Naive thymus-derived CD4-positive, alpha-beta T cell (primary cell): ENCODE data around the gene RABGGTA. TPM values are rescaled to one million over a fixed set of nuclear protein-coding genes. Genes with fewer than 3 reads are reported as not detected.
A peak's percentile ranks its signal among the peaks of the same experiment; 100 is the strongest.

ENCODE experiments used
- ATAC-seq: fragments of 150-1000 bp; cut with Tn5 transposase; 2 replicates; pipeline ENCODE4 v1.10.0; 2021; ENCODE audit warnings: mild to moderate bottlenecking, moderate library complexity
- CTCF ChIA-PET: fragments of 350-600 bp; sonication (Branson Sonifier 250); formaldehyde crosslinking; loops from one replicate; lab custom pipeline; 2021; ENCODE audit warnings: antibody characterized with exemption; lab: Charles Lee
- POLR2A ChIA-PET: fragments of 350-600 bp; sonication (Branson Sonifier 250); formaldehyde crosslinking; loops from one replicate; lab custom pipeline; 2021; ENCODE audit warnings: antibody characterized with exemption, inconsistent platforms; lab: Charles Lee
- DNase-seq, 9 donors: peaks; one replicate each; pipeline versions ENCODE4 v3.0.0 to v3.0.0-alpha.2; 2020 to 2022; ENCODE audit warnings: mixed read lengths in 1 of 9
- H3K27ac ChIP-seq: one replicate; pipeline ENCODE4 v1.7.0; 2013; ENCODE audit warnings: mild to moderate bottlenecking, low read depth, low read length, moderate library complexity
- H3K27me3 ChIP-seq, 2 donors: one replicate each; pipeline ENCODE4 v1.7.0; 2013; ENCODE audit warnings: low read length in 2 of 2, mild to moderate bottlenecking in 2 of 2, moderate library complexity in 2 of 2; ENCODE audit not compliant: control insufficient read depth in 2 of 2, insufficient read depth in 2 of 2
- H3K36me3 ChIP-seq, 3 experiments: 1 replicate in 2 of 3; 2 replicates in 1 of 3; pipeline ENCODE4 v1.7.0; 2013; ENCODE audit warnings: low read length in 3 of 3, mild to moderate bottlenecking in 3 of 3, moderate library complexity in 1 of 3; ENCODE audit not compliant: insufficient read depth in 3 of 3, control insufficient read depth in 2 of 3
- H3K4me1 ChIP-seq, 2 donors: one replicate each; pipeline ENCODE4 v1.7.0; 2013; ENCODE audit warnings: low read length in 2 of 2, mild to moderate bottlenecking in 2 of 2, moderate library complexity in 1 of 2; ENCODE audit not compliant: control insufficient read depth in 2 of 2, insufficient read depth in 2 of 2
- H3K4me3 ChIP-seq: 2 replicates; pipeline ENCODE4 v1.7.0; 2013; ENCODE audit warnings: mild to moderate bottlenecking, low read length
- H3K9me3 ChIP-seq, 3 experiments: 1 replicate in 2 of 3; 2 replicates in 1 of 3; pipeline ENCODE4 v1.7.0; 2013; ENCODE audit warnings: low read length in 3 of 3; ENCODE audit not compliant: control insufficient read depth in 2 of 3
- H3K27ac Mint-ChIP-seq, 9 donors: one replicate each; pipeline ENCODE4 v1.8.0; 2020 to 2022; ENCODE audit warnings: mixed read lengths in 9 of 9, mild to moderate bottlenecking in 8 of 9, moderate library complexity in 5 of 9, inconsistent platforms in 2 of 9
- H3K27me3 Mint-ChIP-seq, 5 donors: one replicate each; pipeline ENCODE4 v1.8.0; 2021 to 2022; ENCODE audit warnings: mixed read lengths in 5 of 5, mild to moderate bottlenecking in 1 of 5
- H3K36me3 Mint-ChIP-seq, 5 donors: one replicate each; pipeline ENCODE4 v1.8.0; 2020 to 2022; ENCODE audit warnings: mixed read lengths in 5 of 5, mild to moderate bottlenecking in 3 of 5, inconsistent platforms in 1 of 5
- H3K4me1 Mint-ChIP-seq, 7 donors: one replicate each; pipeline ENCODE4 v1.8.0; 2020 to 2022; ENCODE audit warnings: mixed read lengths in 7 of 7, mild to moderate bottlenecking in 3 of 7, inconsistent platforms in 1 of 7
- H3K4me3 Mint-ChIP-seq, 10 donors: one replicate each; pipeline ENCODE4 v1.8.0; 2020 to 2022; ENCODE audit warnings: mild to moderate bottlenecking in 10 of 10, mixed read lengths in 10 of 10, moderate library complexity in 6 of 10, inconsistent platforms in 2 of 10
- H3K9me3 Mint-ChIP-seq, 11 donors: one replicate each; pipeline ENCODE4 v1.8.0; 2020 to 2022; ENCODE audit warnings: mixed read lengths in 11 of 11, mild to moderate bottlenecking in 4 of 11, inconsistent platforms in 1 of 11, moderate library complexity in 1 of 11
- intact Hi-C, 2 donors: fragments of 100-400 bp; cut with micrococcal nuclease; formaldehyde crosslinking; loops; one replicate each; pipeline ENCODE4 v1.15.1; 2023
- polyA plus RNA-seq, 2 donors: library from polyadenylated mRNA; unstranded; fragments of 300-500 nt; fragmentation: Illumina TruSeq; gene quantifications; one replicate each; pipeline ENCODE4 v1.2.3, GENCODE V29; 2021
- total RNA-seq, 6 experiments: library from RNA in 5 of 6; stranded (reverse) in 5 of 6; gene quantifications; 1 replicate in 5 of 6; 2 replicates in 1 of 6; pipeline ENCODE4 v1.2.3 and lab custom pipeline; 2021 to 2026

RABGGTA gene
- total and polyA plus RNA-seq, 7 experiments from 2014 or later = 17.9 to 76.5 (median 54.3) TPM

- Histone ChIP-seq H3K27ac (no peak overlapping the region), H3K27me3 (no peaks in the 10 kb centered on the region), H3K4me1 (peaks cover 47 to 50% of the 10 kb centered on the region in 2 donors), H3K4me3 (no peak overlapping the region), H3K9me3 (no peaks in the 10 kb centered on the region), H3K36me3 (no peaks in the 10 kb centered on the region)
- Mint-ChIP-seq H3K36me3 (peaks cover 0 to 29% (median 0%) of the 10 kb centered on the region in 5 donors), H3K27ac (peak overlapping the region; percentile 53 to 89 (median 86)), H3K27me3 (peaks cover 0 to 3% (median 0%) of the 10 kb centered on the region in 5 donors), H3K4me1 (peaks cover 48 to 64% (median 59%) of the 10 kb centered on the region in 7 donors), H3K9me3 (no peaks in the 10 kb centered on the region), H3K4me3 (peak overlapping the region; percentile 46 to 91 (median 82))
- intact Hi-C loops = loop anchor here in 1 of 2 donors (5.0 kb wide), 1 partner anchor 42 kb away; the partner anchor contains the start of gene RABGGTA
- ATAC-seq (no peak), DNase-seq (no peak)
- ChIA-PET CTCF (interaction anchor here (0.6 to 1.5 kb wide), 3 partner anchors 10 to 198 kb away, joined by 3 to 5 read pairs (median 5); no protein-coding TSS in a partner anchor), POLR2A (interaction anchor here (0.6 to 8.8 kb wide), 7 partner anchors 9 to 122 kb away, joined by 3 to 79 read pairs (median 19); partner anchors contain the start of genes ADCY4, CBLN3, DHRS1 and KHNYN)
Measured at GRCh38 chr14:24314377-24315193, 43.2 kb upstream of the RABGGTA start.

DNA sequence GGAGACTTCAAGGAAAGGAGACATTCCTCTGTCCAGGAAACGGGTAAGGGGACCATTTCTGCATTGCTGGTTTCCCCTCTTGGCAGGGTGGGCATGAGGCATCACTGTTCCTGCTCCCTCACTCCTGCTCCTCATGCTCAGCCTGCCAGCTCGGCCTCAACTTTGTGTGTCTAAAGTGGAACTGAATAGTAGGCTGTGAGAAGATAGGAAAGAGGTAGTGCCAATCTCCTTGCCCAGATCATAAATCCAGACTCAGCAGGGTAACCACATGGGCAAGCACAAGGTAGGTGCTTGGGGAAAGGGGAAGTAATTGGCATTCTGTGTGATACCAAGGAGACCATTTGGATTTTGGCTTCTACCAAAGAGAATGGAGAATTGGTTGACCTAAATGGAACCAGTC lies 42.5 kb upstream of the RABGGTA start:
- Mint-ChIP-seq H3K4me1 (peaks cover 55 to 71% (median 62%) of the 10 kb centered on the region in 7 donors), H3K27ac (peak overlapping the region; percentile 31 to 92 (median 88)), H3K4me3 (peak overlapping the region; percentile 63 to 91 (median 82)), H3K9me3 (no peaks in the 10 kb centered on the region), H3K27me3 (no peaks in the 10 kb centered on the region), H3K36me3 (peaks cover 0 to 33% (median 0%) of the 10 kb centered on the region in 5 donors)
- peaks cover 53 to 55% of the 10 kb centered on the region in 2 donors for H3K4me1 ChIP-seq
- POLR2A ChIA-PET = interaction anchor here (0.6 to 8.8 kb wide), 7 partner anchors 10 to 166 kb away, joined by 3 to 79 read pairs (median 19); partner anchors contain the start of genes ADCY4, CBLN3, DHRS1 and KHNYN
- H3K4me3 ChIP-seq = no peak overlapping the region
- H3K9me3 ChIP-seq = no peaks in the 10 kb centered on the region
- H3K27ac ChIP-seq = no peak overlapping the region
- ATAC-seq (no peak), DNase-seq (no peak)
- intact Hi-C loops = loop anchor here in 1 of 2 donors (1.0 to 5.0 kb wide), 4 partner anchors 19 to 361 kb away; partner anchors contain the start of genes DHRS4 and RABGGTA
- no peaks in the 10 kb centered on the region for H3K27me3 ChIP-seq
- CTCF ChIA-PET = interaction anchor here (0.8 to 1.5 kb wide), 3 partner anchors 8 to 18 kb away, joined by 3 to 5 read pairs (median 5); no protein-coding TSS in a partner anchor
- no peaks in the 10 kb centered on the region for H3K36me3 ChIP-seq

DNA sequence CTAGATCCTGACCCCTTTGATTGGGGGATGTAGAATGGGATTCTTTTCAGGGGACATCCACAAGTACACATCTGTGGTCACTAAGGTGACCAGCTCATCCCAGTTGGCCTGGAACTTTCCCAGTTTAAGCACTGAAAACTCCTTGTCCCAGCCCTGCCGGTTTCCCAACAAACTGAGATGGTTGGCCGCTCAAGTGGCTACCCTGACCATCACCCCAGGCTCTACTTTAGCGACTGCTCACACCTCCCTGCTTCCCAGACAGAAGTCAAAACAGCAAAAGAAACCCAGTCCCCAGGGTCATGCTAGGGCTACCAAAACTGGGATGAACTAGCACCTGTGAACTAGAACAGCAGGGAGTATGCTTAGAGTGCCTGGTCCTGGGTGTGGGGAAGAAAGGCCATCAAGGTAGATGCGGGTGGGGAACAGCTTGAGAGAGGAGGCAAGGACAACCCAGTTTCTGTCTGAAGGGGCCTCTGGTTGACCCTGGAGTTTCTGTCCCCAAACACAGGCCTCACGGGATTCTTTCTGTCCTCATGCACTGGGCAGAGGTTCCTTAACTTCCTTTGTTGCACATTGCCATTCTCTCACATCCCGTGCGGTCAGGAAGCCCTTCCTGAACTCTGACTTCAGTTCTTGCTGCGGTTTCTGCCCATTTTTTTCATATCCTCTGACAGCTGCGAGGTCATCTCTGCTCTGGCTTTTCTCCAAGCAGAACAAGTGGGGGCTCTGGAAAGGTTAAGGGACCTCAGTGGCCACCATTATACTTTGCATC lies 41.5 kb upstream of the RABGGTA start:
- Mint-ChIP-seq H3K36me3 (peaks cover 0 to 36% (median 3%) of the 10 kb centered on the region in 5 donors), H3K4me1 (peaks cover 63 to 79% (median 69%) of the 10 kb centered on the region in 7 donors), H3K27ac (peak overlapping the region; percentile 81 to 96 (median 88)), H3K4me3 (peak overlapping the region; percentile 77 to 91 (median 85)), H3K9me3 (no peaks in the 10 kb centered on the region), H3K27me3 (no peaks in the 10 kb centered on the region)
- H3K9me3 ChIP-seq = no peaks in the 10 kb centered on the region
- ChIA-PET POLR2A (interaction anchor here (0.8 to 8.8 kb wide), 8 partner anchors 13 to 118 kb away, joined by 3 to 79 read pairs (median 23); partner anchors contain the start of genes ADCY4, CBLN3, CHMP4A and DHRS1), CTCF (interaction anchor here (0.8 to 5.3 kb wide), 7 partner anchors 7 to 106 kb away, joined by 3 to 34 read pairs (median 3); partner anchors contain the start of gene MDP1)
- peak overlapping the region; percentile 76 for H3K27ac ChIP-seq
- intact Hi-C loops = loop anchor here in 1 of 2 donors (1.0 to 5.0 kb wide), 4 partner anchors 20 to 360 kb away; partner anchors contain the start of genes DHRS4 and RABGGTA
- H3K27me3 ChIP-seq = no peaks in the 10 kb centered on the region
- no peaks in the 10 kb centered on the region for H3K36me3 ChIP-seq
- peak overlapping the region; percentile 43 for H3K4me3 ChIP-seq
- H3K4me1 ChIP-seq = peaks cover 58 to 63% of the 10 kb centered on the region in 2 donors
- ATAC-seq (peak; percentile 16), DNase-seq (peak in 3 of 9 donors; percentile 37 to 49 (median 44))

DNA sequence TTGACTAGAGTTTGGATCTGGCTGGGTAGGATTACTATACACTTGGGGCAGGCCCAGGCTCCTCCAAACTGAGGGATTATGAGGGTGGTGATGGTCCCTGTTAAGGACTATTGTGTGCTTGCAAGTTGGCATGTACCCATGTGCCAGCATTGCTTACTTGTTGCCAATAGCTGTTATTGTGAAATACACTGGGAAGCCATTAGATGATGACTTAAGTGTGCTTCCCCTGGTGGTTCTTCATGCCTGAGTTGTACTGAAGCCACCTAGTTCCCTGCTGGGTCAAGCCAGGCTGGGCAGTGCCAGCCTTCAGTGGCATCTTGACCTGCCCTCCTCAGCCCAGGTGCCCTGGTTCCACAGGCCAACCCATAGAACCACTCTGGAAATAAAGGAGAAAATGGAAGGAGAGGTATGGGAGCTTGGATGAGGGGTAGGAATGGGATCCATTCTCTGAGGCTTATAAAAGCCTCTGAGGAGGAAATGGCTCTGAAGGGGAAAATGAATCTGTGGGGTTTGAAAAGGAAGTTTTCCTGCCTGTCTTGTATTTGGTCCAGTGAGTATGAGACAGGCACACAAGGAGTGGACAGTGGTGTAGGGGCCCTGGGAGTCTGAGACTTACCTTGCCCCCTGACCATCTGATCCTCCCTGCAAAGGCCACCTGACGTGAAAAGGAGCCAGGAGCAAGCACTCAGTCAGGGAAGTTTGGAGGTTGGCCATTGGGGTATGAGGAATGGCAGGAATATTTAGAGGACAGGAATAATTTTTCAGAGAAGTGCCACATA lies 40.6 kb upstream of the RABGGTA start:
- Histone ChIP-seq H3K27ac (peak overlapping the region; percentile 76), H3K4me1 (peaks cover 60 to 65% of the 10 kb centered on the region in 2 donors), H3K4me3 (peak overlapping the region; percentile 50), H3K27me3 (no peaks in the 10 kb centered on the region), H3K36me3 (peaks cover 0 to 8% (median 0%) of the 10 kb centered on the region in 3 experiments), H3K9me3 (no peaks in the 10 kb centered on the region)
- ChIA-PET POLR2A (interaction anchor here (0.8 to 8.8 kb wide), 11 partner anchors 12 to 197 kb away, joined by 3 to 79 read pairs (median 14); partner anchors contain the start of genes ADCY4, CBLN3, CHMP4A and DCAF11), CTCF (interaction anchor here (0.8 to 5.7 kb wide), 5 partner anchors 17 to 305 kb away, joined by 3 to 47 read pairs (median 7); partner anchors contain the start of genes KHNYN and TINF2)
- ATAC-seq (peak; percentile 19), DNase-seq (peak in 3 of 9 donors; percentile 25 to 41 (median 33))
- Mint-ChIP-seq H3K27me3 (no peaks in the 10 kb centered on the region), H3K36me3 (peaks cover 0 to 32% (median 4%) of the 10 kb centered on the region in 5 donors), H3K9me3 (no peaks in the 10 kb centered on the region), H3K27ac (peak overlapping the region; percentile 84 to 93 (median 88)), H3K4me3 (peak overlapping the region; percentile 77 to 91 (median 85)), H3K4me1 (peaks cover 58 to 80% (median 73%) of the 10 kb centered on the region in 7 donors)
- intact Hi-C loops = loop anchor here (1.0 to 5.0 kb wide), 4 partner anchors 20 to 119 kb away; partner anchors contain the start of gene RABGGTA (in 1 of the 2)
